ENCODE measurements around the gene SYNDIG1.

Gene SYNDIG1

GRCh38 chr20:24589815-24590177 is 120.4 kb downstream of the SYNDIG1 start:
- DNase-seq, result no peak

- no peak for DNase-seq
These were observed 121.0 kb downstream of the SYNDIG1 start for GRCh38 chr20:24590178-24590982.

GRCh38 chr20:24597051-24597450 is 127.6 kb downstream of the SYNDIG1 start:
- no peak for DNase-seq

GRCh38 chr20:24598346-24598745 is 128.9 kb downstream of the SYNDIG1 start:
- no peak for DNase-seq

- DNase-seq, result no peak
These were observed 129.6 kb downstream of the SYNDIG1 start for GRCh38 chr20:24598996-24599395.

GRCh38 chr20:24600012-24600411 is 130.6 kb downstream of the SYNDIG1 start:
- no peak for DNase-seq

- no peak for DNase-seq
These were observed 134.0 kb downstream of the SYNDIG1 start for GRCh38 chr20:24603454-24603853.

- DNase-seq, result no peak
These were observed 135.7 kb downstream of the SYNDIG1 start for GRCh38 chr20:24604966-24605665.

- no peak for DNase-seq
These were observed 136.6 kb downstream of the SYNDIG1 start for GRCh38 chr20:24605937-24606455.

- no peak for DNase-seq
These were observed 138.0 kb downstream of the SYNDIG1 start for GRCh38 chr20:24607402-24607801.

GRCh38 chr20:24608926-24609667 is 139.7 kb downstream of the SYNDIG1 start:
- no peak for DNase-seq

- DNase-seq, result no peak
These were observed 140.3 kb downstream of the SYNDIG1 start for GRCh38 chr20:24609757-24610156.

- DNase-seq, result no peak
These were observed 141.1 kb downstream of the SYNDIG1 start for GRCh38 chr20:24610341-24611115.

GRCh38 chr20:24611360-24612140 is 142.1 kb downstream of the SYNDIG1 start:
- no peak for DNase-seq

- DNase-seq, result no peak
These were observed 143.7 kb downstream of the SYNDIG1 start for GRCh38 chr20:24612799-24613775.

- no peak for DNase-seq
These were observed 144.9 kb downstream of the SYNDIG1 start for GRCh38 chr20:24614341-24614740.

GRCh38 chr20:24615353-24615752 is 145.9 kb downstream of the SYNDIG1 start:
- no peak for DNase-seq

GRCh38 chr20:24616258-24617079 is 147.0 kb downstream of the SYNDIG1 start:
- no peak for DNase-seq

- DNase-seq, result no peak
These were observed 147.6 kb downstream of the SYNDIG1 start for GRCh38 chr20:24617080-24617432.
